Upper lobe of right lung (tissue), 1 donor: Measurements from ENCODE around the gene USP43. TPM values are rescaled to one million over a fixed set of nuclear protein-coding genes. Genes with fewer than 3 reads are reported as not detected.

Experiments
- ATAC-seq: fragments of 200-7000 bp; cut with Tn5 transposase; one replicate; pipeline ENCODE4 v1.9.1; 2020; ENCODE audit warnings: mild to moderate bottlenecking, moderate library complexity
- DNase-seq: peaks from one replicate; pipeline ENCODE4 v3.0.0-alpha.2; 2020
- H3K27ac ChIP-seq: fragments of 200-600 bp; one replicate; pipeline ENCODE4 v1.8.0; 2022
- H3K27me3 ChIP-seq: fragments of 200-600 bp; one replicate; pipeline ENCODE4 v1.8.0; 2022; ENCODE audit warnings: mild to moderate bottlenecking
- H3K36me3 ChIP-seq: fragments of 200-600 bp; one replicate; pipeline ENCODE4 v1.8.0; 2022
- H3K4me1 ChIP-seq: fragments of 200-600 bp; one replicate; pipeline ENCODE4 v1.8.0; 2022
- H3K4me3 ChIP-seq: fragments of 200-600 bp; one replicate; pipeline ENCODE4 v1.8.0; 2022; ENCODE audit warnings: mild to moderate bottlenecking
- H3K9me3 ChIP-seq: fragments of 200-600 bp; one replicate; pipeline ENCODE4 v1.8.0; 2022
- intact Hi-C: fragments of 100-400 bp; cut with DNase I; formaldehyde crosslinking; loops from one replicate; pipeline ENCODE4 v1.11.0; 2022
- total RNA-seq: library from RNA; stranded (reverse); fragmentation: NEBNext Ultra II Directional; extraction: Animal tissue kit (Norgen Biotek cat#: 25700); gene quantifications from one replicate; pipeline ENCODE4 v1.2.1, GENCODE V29; 2021
- TF ChIP-seq, protein P1 (sequence below): fragments of 200-600 bp; IDR thresholded peaks from one replicate; pipeline ENCODE4 v1.8.0; 2022; ENCODE audit warnings: antibody characterized with exemption
- donor health status: DM: no; HTN: yes; CAD: no; lungs with severe emphysema.

USP43 gene
- total RNA-seq, 1 donor from 2014 or later: 4.3 TPM

DNA sequence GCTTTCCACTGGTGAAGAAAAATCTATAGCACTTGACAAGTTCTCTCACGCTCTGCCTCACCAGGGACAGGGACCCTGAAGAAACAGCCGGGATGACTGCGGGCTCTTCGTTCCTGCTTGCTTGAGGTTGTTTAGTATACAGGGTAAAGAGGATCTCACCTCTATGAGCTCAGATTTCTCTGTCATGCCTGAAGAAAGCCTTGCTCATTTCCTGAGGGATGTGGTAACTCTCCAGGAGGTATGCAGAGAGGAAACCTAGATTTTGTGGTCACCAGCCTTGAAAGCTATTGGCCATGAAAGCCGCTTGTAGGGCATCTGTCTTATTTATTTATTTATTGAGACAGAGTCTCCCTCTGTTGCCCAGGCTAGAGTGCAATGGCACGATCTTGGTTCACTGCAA is 23.2 kb downstream of the USP43 start:
- H3K4me3 ChIP-seq: no peak overlapping the region
- no peaks in the 10 kb centered on the region for H3K27me3 ChIP-seq
- TF ChIP-seq, protein P1, sequence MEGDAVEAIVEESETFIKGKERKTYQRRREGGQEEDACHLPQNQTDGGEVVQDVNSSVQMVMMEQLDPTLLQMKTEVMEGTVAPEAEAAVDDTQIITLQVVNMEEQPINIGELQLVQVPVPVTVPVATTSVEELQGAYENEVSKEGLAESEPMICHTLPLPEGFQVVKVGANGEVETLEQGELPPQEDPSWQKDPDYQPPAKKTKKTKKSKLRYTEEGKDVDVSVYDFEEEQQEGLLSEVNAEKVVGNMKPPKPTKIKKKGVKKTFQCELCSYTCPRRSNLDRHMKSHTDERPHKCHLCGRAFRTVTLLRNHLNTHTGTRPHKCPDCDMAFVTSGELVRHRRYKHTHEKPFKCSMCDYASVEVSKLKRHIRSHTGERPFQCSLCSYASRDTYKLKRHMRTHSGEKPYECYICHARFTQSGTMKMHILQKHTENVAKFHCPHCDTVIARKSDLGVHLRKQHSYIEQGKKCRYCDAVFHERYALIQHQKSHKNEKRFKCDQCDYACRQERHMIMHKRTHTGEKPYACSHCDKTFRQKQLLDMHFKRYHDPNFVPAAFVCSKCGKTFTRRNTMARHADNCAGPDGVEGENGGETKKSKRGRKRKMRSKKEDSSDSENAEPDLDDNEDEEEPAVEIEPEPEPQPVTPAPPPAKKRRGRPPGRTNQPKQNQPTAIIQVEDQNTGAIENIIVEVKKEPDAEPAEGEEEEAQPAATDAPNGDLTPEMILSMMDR: no peak
- no peaks in the 10 kb centered on the region for H3K36me3 ChIP-seq
- no peak for DNase-seq
- no peaks in the 10 kb centered on the region for H3K9me3 ChIP-seq
- H3K4me1 ChIP-seq: no peaks in the 10 kb centered on the region
- intact Hi-C loops: no loop called here
- no peak for ATAC-seq
- H3K27ac ChIP-seq: no peak overlapping the region

DNA sequence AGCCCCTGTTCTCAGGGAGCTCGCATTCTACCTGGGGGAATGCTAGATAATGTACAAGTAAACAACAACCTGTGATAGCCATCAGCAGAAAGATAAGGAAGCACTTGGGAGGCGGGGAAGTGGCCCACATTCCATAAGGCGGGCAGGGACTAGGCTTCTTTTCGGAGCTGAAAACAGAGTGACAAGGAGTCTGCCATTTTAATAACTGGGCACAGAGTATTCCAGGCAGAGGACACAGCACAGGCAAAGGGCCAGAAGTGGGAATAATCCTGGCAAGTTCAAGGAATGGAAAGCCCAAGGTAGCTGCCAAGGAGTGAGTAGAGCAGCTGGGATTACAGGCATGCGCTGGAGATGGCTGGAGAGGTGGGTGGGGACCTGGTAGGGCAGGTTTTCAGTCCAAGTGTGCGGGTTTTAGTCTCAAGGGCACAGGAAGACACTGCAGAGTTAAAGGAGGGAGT is 24.3 kb downstream of the USP43 start:
- no peaks in the 10 kb centered on the region for H3K27me3 ChIP-seq
- DNase-seq (peak; percentile 66), ATAC-seq (peak; percentile 86)
- intact Hi-C loops: no loop called here
- H3K4me1 ChIP-seq: no peaks in the 10 kb centered on the region
- H3K27ac ChIP-seq: no peak overlapping the region
- TF ChIP-seq, protein P1: no peak
- no peaks in the 10 kb centered on the region for H3K36me3 ChIP-seq
- no peaks in the 10 kb centered on the region for H3K9me3 ChIP-seq
- no peak overlapping the region for H3K4me3 ChIP-seq

DNA sequence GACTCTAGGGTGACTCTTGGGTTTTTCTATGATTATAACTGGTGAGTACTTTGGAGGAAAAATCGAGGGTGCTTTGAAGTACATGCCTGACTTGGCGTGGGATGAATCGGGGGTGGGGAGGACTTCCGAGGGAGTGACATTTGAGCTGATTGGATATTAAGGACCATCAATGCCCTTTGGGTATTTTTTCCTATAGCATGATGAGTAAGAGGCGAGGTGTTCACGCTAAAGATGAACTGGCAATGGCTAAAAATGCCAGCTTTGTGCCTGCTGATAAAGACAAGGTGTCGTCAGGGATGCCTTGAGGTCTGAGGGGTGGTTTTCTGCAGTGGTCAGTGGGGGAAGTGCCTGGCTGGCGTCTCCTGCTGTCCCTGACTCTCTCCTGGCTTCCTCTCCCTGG is 25.3 kb downstream of the USP43 start:
- ATAC-seq (no peak), DNase-seq (no peak)
- Histone ChIP-seq H3K4me1 (no peaks in the 10 kb centered on the region), H3K9me3 (no peaks in the 10 kb centered on the region), H3K4me3 (no peak overlapping the region), H3K36me3 (no peaks in the 10 kb centered on the region), H3K27ac (no peak overlapping the region), H3K27me3 (no peaks in the 10 kb centered on the region)
- TF ChIP-seq, protein P1: no peak
- intact Hi-C loops: no loop called here

DNA sequence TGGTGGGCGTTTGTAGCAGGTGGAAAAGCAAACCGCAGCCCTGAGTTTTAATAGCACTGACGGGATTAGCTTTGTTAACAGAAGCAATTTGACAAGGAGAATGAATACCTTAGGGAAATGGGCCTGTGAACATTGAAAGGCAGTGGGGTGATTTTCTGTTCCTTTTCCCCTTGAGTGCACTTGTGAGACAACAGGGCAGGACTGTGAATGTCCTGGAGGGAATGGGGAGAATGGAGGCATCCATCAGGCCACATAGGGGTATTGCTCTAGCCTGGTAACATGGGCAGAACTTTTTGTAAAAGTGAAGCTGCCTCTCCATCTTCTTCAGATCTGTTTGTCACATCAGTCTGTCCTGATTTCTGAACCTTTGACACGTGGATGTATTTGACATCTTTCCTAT is 26.2 kb downstream of the USP43 start:
- Histone ChIP-seq H3K9me3 (no peaks in the 10 kb centered on the region), H3K27ac (no peak overlapping the region), H3K27me3 (no peaks in the 10 kb centered on the region), H3K4me3 (no peak overlapping the region), H3K4me1 (no peaks in the 10 kb centered on the region), H3K36me3 (no peaks in the 10 kb centered on the region)
- no peak for DNase-seq
- TF ChIP-seq, protein P1: no peak
- intact Hi-C loops: no loop called here
- ATAC-seq: no peak

DNA sequence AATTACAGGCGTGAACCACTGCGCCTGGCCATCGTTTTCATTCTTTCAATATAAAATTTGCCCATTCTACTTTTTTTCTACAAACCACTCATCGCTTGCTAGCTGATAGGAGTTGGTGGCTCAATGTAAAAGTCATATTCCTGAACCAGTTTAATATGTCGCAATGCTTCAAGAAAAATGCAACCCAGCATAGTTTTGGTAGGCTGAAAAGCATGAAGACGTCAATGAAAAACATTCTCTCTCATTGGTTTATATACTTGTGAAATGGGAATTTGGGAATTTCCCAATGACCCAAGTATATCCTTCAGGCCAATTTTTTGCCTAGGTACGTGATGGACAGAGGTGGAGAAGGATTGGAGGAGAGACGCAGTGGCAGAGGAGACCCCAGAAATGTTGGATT is 26.9 kb downstream of the USP43 start:
- intact Hi-C loops: no loop called here
- ATAC-seq (no peak), DNase-seq (no peak)
- no peak overlapping the region for H3K4me3 ChIP-seq
- H3K27ac ChIP-seq: no peak overlapping the region
- TF ChIP-seq, protein P1: no peak
- no peaks in the 10 kb centered on the region for H3K4me1 ChIP-seq
- H3K27me3 ChIP-seq: no peaks in the 10 kb centered on the region
- H3K36me3 ChIP-seq: no peaks in the 10 kb centered on the region
- H3K9me3 ChIP-seq: no peaks in the 10 kb centered on the region

DNA sequence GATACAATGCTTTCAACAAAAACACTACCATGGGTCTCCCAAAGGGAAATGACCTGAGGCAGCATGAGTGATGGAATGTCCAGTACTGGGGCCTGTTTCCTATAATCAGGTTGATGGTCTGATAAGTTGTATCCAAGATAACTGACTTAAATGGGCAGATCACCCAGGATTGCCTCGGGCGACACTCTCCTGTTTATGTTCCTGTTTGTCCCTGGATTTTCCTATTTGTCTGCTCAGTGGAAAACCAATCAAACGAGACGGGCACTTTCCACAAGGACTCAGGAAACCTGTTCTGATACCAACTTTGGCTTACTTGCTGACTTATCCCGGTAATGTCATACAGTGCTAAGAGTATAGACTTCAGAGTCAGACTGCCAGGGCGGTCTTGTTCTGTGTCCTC is 27.4 kb downstream of the USP43 start:
- Histone ChIP-seq H3K27me3 (no peaks in the 10 kb centered on the region), H3K4me3 (no peak overlapping the region), H3K9me3 (no peaks in the 10 kb centered on the region), H3K27ac (no peak overlapping the region), H3K36me3 (no peaks in the 10 kb centered on the region), H3K4me1 (no peaks in the 10 kb centered on the region)
- DNase-seq: no peak
- intact Hi-C loops: no loop called here
- TF ChIP-seq, protein P1: no peak
- ATAC-seq: no peak
